Fibroblast of skin of left quadriceps (primary cell): ENCODE measurements around the gene ZNF280A.
"Not testable (repeated sequence)": the region's sequence is repeated elsewhere in the genome, so short reads cannot be mapped to it uniquely, and the experiment has no call there.

ENCODE experiments used
- DNase-seq, 2 experiments: peaks; one replicate each; pipeline ENCODE4 v3.0.0-alpha.2; 2013; ENCODE audit warnings: low read depth in 2 of 2

ZNF280A gene

GRCh38 chr22:22513619-22514018, 6.5 kb downstream of the ZNF280A start:
- DNase-seq, result no peak

GRCh38 chr22:22512951-22513350, 7.1 kb downstream of the ZNF280A start:
- DNase-seq, result no peak

GRCh38 chr22:22510833-22511232, 9.2 kb downstream of the ZNF280A start:
- not testable (repeated sequence) for DNase-seq

DNA sequence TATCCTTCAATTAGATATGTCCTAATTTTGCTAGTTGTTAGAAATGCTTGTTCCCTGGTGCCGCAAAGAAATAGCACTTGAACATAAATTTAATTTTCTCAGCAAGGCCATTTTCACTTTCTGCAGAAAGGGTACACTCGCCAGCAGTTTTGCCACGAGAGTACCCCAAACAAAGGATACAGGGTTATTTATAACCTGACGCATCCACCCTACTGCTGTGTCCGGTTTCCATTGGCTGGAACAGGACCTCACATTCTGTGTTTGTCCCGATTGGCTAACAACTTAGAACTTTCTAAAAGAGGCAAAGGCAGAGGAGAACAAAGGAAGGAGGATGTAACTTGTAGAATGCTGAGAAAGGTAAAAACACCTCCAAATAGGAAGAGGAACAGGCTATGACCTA, 10.2 kb downstream of the ZNF280A start:
- not testable (repeated sequence) for DNase-seq

- DNase-seq, result peak; percentile 63 to 70
Measured at GRCh38 chr22:22508274-22509176, 11.5 kb downstream of the ZNF280A start, which contains the start of gene ZNF280B. Gene ZNF280B (minus strand): TSS chr22:22508742. CDS start chr22:22489398, 19,344 bp downstream.

DNA sequence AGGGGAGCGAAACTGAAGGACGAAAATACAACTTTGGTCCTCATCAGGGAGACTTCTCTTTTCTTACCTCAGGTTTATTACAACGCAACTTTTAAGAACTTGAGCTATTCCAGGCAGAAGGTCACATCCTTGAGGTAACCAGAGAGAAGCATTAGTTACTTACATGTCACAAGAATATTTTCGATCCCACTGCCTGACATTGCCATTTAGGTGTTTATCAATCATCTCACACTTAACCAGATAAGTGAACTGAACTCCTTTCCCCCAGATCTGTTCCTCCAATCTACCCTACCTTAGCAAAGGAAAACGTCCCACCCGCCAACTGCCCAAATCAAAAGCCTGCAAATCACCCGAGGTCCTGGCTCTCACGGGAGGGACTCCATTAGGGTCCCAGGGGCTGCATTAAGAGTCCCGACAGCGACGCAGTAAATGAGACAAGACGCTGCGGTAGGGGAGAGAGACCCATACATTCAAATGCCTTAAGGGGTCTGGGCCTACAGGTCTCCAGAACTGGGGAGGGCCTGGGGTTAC, 12.3 kb downstream of the ZNF280A start:
- DNase-seq, result no peak

GRCh38 chr22:22506736-22507135, 13.3 kb downstream of the ZNF280A start:
- no peak for DNase-seq

DNA sequence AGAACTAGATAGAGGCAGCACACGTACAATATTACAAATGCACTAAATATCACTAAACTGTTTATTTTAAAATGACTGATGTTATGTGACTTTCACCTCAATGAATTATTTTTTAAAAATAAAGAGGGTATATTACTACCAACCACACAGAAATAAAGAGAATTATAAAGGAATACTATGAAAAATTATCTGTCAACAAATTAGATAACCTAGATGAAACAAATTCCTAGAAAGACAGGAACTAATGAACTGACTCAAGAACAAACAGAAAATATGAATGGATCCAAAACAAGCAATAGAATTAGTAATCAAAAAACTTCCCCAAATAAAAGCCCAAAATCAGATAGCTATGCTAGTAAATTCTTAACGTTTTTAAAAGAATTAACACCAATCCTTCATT, 21.8 kb downstream of the ZNF280A start:
- no peak for DNase-seq

DNA sequence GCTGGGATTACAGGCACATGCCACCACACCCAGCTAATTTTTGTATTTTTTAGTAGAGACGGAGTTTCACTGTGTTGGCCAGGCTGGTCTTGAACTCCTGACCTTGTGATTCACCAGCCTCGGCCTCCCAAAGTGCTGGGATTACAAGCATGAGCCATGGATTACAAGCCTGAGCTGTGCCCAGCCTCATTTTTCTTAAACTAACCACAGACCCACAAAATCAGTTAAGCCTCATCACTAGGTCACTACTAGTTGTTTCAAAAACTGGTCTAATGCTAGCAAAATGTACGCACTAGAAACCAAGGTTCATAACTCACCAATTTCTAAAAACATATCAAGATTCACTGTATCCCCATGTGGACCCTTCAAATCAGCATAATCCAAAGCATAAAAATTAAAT, 28.5 kb downstream of the ZNF280A start:
- DNase-seq, result not testable (repeated sequence)

- DNase-seq, result no peak
Measured at GRCh38 chr22:22488736-22489135, 31.3 kb downstream of the ZNF280A start.

DNA sequence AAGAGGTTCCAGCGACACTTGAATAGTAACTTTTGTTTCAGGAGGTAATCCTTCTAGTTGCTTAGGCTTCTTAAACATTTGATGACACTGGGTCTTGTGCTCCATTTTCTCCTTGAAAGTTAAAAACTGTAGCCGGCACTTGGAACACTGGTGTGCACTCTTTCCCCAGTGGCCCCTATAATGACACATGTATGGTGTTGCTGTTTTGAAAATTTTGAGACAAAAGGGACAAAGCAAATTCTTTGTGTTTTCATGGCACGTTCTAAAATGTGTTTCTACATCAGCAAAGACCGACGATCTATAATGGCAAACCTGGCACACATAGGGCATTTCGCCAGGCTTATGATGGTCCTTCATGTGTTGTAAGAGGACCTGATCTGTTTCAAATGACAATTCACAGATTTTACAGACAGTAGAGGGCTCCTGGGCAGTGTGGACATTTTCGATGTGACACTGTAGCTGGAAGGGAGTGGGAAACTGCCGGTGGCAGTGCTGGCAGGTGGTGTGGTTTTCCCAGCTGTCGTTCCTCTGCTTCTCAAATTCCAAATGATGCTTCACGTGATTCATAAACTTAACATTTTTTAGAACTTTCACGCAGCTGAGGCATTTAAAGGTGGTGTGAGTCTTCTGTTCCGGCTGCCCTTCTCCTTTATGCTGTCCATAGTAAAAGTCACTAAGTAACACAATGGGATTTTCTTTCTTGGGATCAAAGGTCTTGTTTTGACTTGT, 32.0 kb downstream of the ZNF280A start:
- DNase-seq, result no peak

DNA sequence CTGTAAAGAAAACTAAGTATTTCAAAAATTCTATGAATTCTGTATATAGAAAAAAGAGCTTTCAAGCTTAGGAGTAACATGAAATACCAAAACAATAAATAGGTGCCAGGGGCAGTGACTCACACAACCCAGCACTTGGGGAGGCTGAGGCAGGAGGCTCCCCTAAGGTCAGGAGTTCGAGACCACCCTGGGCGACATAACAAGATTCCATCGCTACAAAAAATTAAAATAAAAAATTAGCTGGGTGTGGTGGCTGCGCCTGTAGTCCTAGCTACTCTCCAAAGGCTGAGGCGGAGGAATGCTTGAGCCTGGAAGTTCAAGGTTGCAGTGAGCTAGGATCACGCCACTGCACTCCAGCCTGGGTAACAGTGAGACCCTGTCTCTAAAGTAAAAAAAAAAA, 33.0 kb downstream of the ZNF280A start:
- DNase-seq, result no peak

GRCh38 chr22:22486132-22486899, 33.8 kb downstream of the ZNF280A start:
- DNase-seq, result no peak

DNA sequence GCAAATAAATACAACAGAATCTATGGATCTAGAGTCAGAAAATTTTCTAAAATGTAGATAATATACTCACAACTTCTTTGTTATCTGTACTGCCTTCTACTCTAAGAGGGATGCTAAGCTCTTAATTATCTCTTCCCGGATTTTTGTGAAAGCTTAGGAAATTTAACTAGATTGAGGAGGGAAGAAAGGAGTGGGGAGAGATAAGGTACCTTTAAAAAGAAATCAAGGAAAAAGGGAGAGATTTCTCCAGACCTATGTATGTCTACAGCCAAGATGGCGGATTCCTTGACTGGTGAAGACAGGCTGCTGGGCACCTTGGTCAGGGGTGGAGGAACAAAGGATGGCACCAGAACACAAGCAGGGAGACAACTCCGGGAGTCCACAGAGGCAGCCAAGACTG, 34.5 kb downstream of the ZNF280A start:
- no peak for DNase-seq

GRCh38 chr22:22484023-22484422, 36.0 kb downstream of the ZNF280A start:
- no peak for DNase-seq

GRCh38 chr22:22480940-22481339, 39.1 kb downstream of the ZNF280A start:
- no peak for DNase-seq

GRCh38 chr22:22479999-22480532, 40.0 kb downstream of the ZNF280A start:
- DNase-seq, result peak; percentile 15 to 27

DNA sequence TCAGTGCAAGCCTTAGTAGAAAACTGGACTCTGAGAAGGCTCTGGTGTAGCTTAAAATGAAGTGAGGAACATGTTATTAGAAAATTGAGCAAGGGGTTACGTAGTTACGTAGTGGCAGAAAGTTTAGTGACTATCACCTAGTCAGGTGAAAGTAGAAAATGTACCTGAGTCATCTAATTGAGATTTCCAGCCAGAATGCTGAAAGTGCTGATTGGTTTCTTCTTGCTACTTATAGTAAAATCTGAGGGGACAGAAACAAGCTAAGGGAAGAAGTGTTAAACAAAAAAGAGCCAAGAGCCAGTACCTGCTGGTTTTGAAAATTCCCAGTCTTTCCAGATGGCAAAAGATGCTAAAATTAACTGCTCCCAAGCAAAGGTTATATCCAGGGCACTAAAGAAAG, 41.0 kb downstream of the ZNF280A start:
- DNase-seq, result no peak

DNA sequence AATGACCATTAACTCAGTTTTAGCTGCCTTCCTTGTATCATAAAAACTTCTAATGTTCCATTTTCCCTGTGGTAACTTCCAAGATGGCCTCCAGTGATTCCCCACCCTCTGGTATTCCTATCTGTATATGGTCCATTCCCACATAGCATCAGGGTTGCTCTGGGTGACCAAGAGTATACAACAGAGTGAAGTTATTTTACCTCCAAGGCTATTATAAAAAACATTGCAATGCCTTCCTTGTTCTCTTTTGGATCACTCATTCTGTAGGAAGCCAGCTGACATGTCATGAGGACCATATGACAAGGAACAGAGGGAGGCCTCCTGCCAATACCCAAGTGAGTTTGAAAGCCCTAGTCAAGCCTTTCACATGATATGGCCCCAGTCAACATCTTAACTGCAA, 41.6 kb downstream of the ZNF280A start:
- DNase-seq, result no peak

DNA sequence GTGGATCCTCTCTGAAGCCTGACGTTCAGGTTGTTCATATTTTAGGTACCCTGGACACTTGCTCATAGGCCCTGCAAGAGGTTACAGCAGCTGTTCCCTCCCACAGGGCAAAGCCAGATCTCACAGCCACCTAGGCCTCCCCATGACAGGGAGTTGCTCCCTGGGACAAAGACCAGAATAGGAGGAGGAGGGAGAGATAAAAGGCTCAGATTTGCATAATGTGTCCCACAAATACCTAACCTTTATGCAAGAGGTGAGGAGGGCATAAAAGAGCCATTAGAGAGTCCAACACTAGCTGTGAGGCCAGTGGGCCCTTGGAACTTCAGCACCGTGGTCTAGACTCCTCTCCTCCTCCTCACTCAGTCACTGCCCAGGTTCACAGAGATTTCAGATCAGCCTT, 45.3 kb downstream of the ZNF280A start:
- no peak for DNase-seq

DNA sequence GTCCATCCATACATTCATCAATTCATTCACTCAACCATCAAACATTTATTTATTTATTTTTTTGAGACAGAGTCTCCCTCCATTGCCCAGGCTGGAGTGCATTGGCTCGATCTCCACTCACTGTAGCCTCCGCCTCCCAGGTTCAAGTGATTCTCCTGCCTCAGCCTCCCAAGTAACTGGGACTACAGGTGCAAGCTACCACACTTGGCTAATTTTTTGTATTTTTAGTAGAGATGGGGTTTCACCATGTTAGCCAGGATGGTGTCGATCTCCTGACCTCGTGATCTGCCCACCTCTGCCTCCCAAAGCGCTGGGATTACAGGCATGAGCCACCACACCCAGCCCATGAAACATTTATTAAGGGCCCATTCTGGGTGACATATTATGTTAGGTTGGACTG, 49.0 kb downstream of the ZNF280A start:
- DNase-seq, result not testable (repeated sequence)

DNA sequence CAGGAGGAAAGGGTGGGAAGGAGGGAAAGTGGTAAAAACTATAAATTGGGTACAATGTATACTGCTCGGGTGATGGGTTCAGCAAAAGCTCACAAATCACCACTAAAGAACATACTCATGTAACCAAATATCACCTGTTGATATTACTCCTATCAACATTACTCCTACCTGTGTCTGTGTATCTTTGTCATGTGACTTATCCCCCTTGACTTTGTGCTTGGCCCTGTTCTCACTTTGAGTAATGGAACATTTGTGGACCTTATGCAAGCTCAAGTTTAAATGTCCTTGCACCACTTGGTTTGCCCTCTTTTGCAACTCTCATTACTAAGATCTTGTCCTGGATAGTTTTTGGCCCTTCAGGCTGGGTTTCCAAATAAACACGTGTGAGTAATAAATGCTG, 50.5 kb downstream of the ZNF280A start:
- DNase-seq, result no peak
